ENCODE results near the gene MX2.

Gene MX2

GRCh38 chr21:41365377-41366107 lies 3.7 kb downstream of the MX2 start:
- no peak for FAIRE-seq

- FAIRE-seq = no peak
Measured at GRCh38 chr21:41366522-41367151, 4.8 kb downstream of the MX2 start.

GRCh38 chr21:41367301-41367944 lies 5.6 kb downstream of the MX2 start:
- no peak for FAIRE-seq

- no peak for FAIRE-seq
Measured at GRCh38 chr21:41367945-41368734, 6.3 kb downstream of the MX2 start.

- FAIRE-seq = no peak
Measured at GRCh38 chr21:41368735-41369104, 6.9 kb downstream of the MX2 start.

GRCh38 chr21:41369105-41369919 lies 7.5 kb downstream of the MX2 start:
- no peak for FAIRE-seq

- no peak for FAIRE-seq
Measured at GRCh38 chr21:41369920-41370839, 8.4 kb downstream of the MX2 start.

GRCh38 chr21:41370840-41371684 lies 9.2 kb downstream of the MX2 start:
- no peak for FAIRE-seq

GRCh38 chr21:41371685-41372030 lies 9.8 kb downstream of the MX2 start:
- no peak for FAIRE-seq

- FAIRE-seq = no peak
Measured at GRCh38 chr21:41373253-41373652, 11.4 kb downstream of the MX2 start.

- FAIRE-seq = no peak
Measured at GRCh38 chr21:41373763-41374162, 11.9 kb downstream of the MX2 start.

GRCh38 chr21:41374177-41374712 lies 12.4 kb downstream of the MX2 start:
- no peak for FAIRE-seq

GRCh38 chr21:41374867-41375533 lies 13.2 kb downstream of the MX2 start:
- no peak for FAIRE-seq

- FAIRE-seq = no peak
Measured at GRCh38 chr21:41375875-41376274, 14.0 kb downstream of the MX2 start.

GRCh38 chr21:41377715-41378114 lies 15.9 kb downstream of the MX2 start:
- FAIRE-seq = no peak

GRCh38 chr21:41378849-41379248 lies 17.0 kb downstream of the MX2 start:
- FAIRE-seq = no peak

- no peak for FAIRE-seq
Measured at GRCh38 chr21:41379901-41380300, 18.1 kb downstream of the MX2 start.

GRCh38 chr21:41381731-41382130 lies 19.9 kb downstream of the MX2 start:
- FAIRE-seq = no peak

- no peak for FAIRE-seq
Measured at GRCh38 chr21:41387042-41387819, 25.4 kb downstream of the MX2 start.
